Activated CD4-positive, alpha-beta T cell treated with anti-CD3 and anti-CD28 coated beads, Interleukin-2, amount 10 ng/mL, durations not matched to agents 24 days and 14 days (primary cell): ENCODE measurements around the gene C19orf73. TPM values are rescaled to one million over a fixed set of nuclear protein-coding genes. Genes with fewer than 3 reads are reported as not detected.

Experiments
- total RNA-seq: library from RNA; stranded (reverse); gene quantifications from 2 replicates; pipeline ENCODE4 v1.2.3, GENCODE V29; 2022

Gene C19orf73
- total RNA-seq, 1 donor from 2014 or later: 2.5 TPM

Other genes with a start within 250 kb of the C19orf73 start
- 40.5 and 42.1 TPM in 2 replicates for gene PPP1R15A, start 246.7 kb downstream of the C19orf73 start, total RNA-seq
- gene TULP2, start 220.4 kb downstream of the C19orf73 start, total RNA-seq: not detected in 2 replicates
- 116 and 117 TPM in 2 replicates for gene NUCB1, start 218.8 kb downstream of the C19orf73 start, total RNA-seq
- gene DHDH, start 185.4 kb downstream of the C19orf73 start, total RNA-seq: 0.35 TPM in 1 of 2 replicates, not detected in the other
- gene BAX, start 164.3 kb downstream of the C19orf73 start, total RNA-seq: 257 and 298 TPM in 2 replicates
- 696 and 697 TPM in 2 replicates for gene FTL, start 153.8 kb downstream of the C19orf73 start, total RNA-seq
- 73.8 and 77.8 TPM in 2 replicates for gene GYS1, start 125.8 kb downstream of the C19orf73 start, total RNA-seq
- 190 and 195 TPM in 2 replicates for gene RUVBL2, start 125.3 kb downstream of the C19orf73 start, total RNA-seq
- not detected in 2 replicates for gene LHB, start 102.1 kb downstream of the C19orf73 start, total RNA-seq
- not detected in 2 replicates for gene CGB3, start 94.8 kb downstream of the C19orf73 start, total RNA-seq
- not detected in 2 replicates for gene CGB2, start 87.3 kb downstream of the C19orf73 start, total RNA-seq
- not detected in 2 replicates for gene CGB1, start 82.2 kb downstream of the C19orf73 start, total RNA-seq
- not detected in 2 replicates for gene CGB5, start 75.3 kb downstream of the C19orf73 start, total RNA-seq
- not detected in 2 replicates for gene CGB8, start 70.0 kb downstream of the C19orf73 start, total RNA-seq
- not detected in 2 replicates for gene CGB7, start 61.4 kb downstream of the C19orf73 start, total RNA-seq
- gene NTF4, start 54.3 kb downstream of the C19orf73 start, total RNA-seq: not detected in 2 replicates
- gene KCNA7, start 46.4 kb downstream of the C19orf73 start, total RNA-seq: not detected in 2 replicates
- gene SNRNP70, start 33.7 kb downstream of the C19orf73 start, total RNA-seq: 270 and 281 TPM in 2 replicates
- gene LIN7B, start 4.8 kb downstream of the C19orf73 start, total RNA-seq: 5.4 and 6.0 TPM in 2 replicates
- 4.5 and 5.0 TPM in 2 replicates for gene PPFIA3, start 401 bp upstream of the C19orf73 start, total RNA-seq
- not detected in 2 replicates for gene HRC, start 36.3 kb upstream of the C19orf73 start, total RNA-seq
- 1.4 and 1.8 TPM in 2 replicates for gene TRPM4, start 38.6 kb upstream of the C19orf73 start, total RNA-seq
- gene SLC6A16, start 206.0 kb upstream of the C19orf73 start, total RNA-seq: 0.69 and 1.3 TPM in 2 replicates
- gene CD37, start 216.3 kb upstream of the C19orf73 start, total RNA-seq: 131 and 134 TPM in 2 replicates
- gene TEAD2, start 243.3 kb upstream of the C19orf73 start, total RNA-seq: not detected in 2 replicates
- not detected in 2 replicates for gene DKKL1, start 244.7 kb upstream of the C19orf73 start, total RNA-seq